ENCODE data around the gene GOLGA3.

GRCh38 chr12:132726386-132726785, 102.3 kb downstream of the GOLGA3 start:
- TF ChIP-seq POLR2A (IDR thresholded peaks at IDR 0.05) (no peak), CTCF (IDR thresholded peaks at IDR 0.05) (no peak)
